Uterus (tissue), 2 donors: ENCODE measurements around the gene IL17RB.

Experiments used
- CTCF ChIP-seq, 4 experiments: fragments of 200-600 bp in 2 of 4; fragments of 450-650 bp in 2 of 4; sonication (generic) in 2 of 4; IDR thresholded peaks; one replicate each; pipeline ENCODE4 v1.5.1; 2016 to 2019; ENCODE audit warnings: antibody characterized with exemption in 4 of 4, mild to moderate bottlenecking in 2 of 4, moderate library complexity in 1 of 4
- POLR2A ChIP-seq, 2 donors: fragments of 450-650 bp; IDR thresholded peaks; one replicate each; pipeline ENCODE4 v1.6.1; 2016; ENCODE audit warnings: antibody characterized with exemption in 2 of 2, mild to moderate bottlenecking in 1 of 2, moderate library complexity in 1 of 2

GRCh38 chr3:53885239-53885638 lies 38.9 kb downstream of the IL17RB start:
- TF ChIP-seq CTCF (IDR thresholded peaks at IDR 0.05) (no peak), POLR2A (IDR thresholded peaks at IDR 0.05) (no peak)
